Measurements from ENCODE around the gene ETS1. TPM values are rescaled to one million over a fixed set of nuclear protein-coding genes. Genes with fewer than 3 reads are reported as not detected.

The ETS1 gene
- total RNA-seq, 1 experiment from 2014 or later: 3.7 TPM

GRCh38 chr11:128603003-128603696, 15.8 kb upstream of the ETS1 start:
- no peak for TF ChIP-seq EZH2 (IDR thresholded peaks at IDR 0.05; ENCODE audit: borderline replicate concordance, low read depth, low read length, poor library complexity, severe bottlenecking)
- Histone ChIP-seq H3K9me3 (ENCODE audit: low read depth, low read length, poor library complexity, severe bottlenecking) (no peaks in the 10 kb centered on the region), H3K27me3 (replicated peaks; ENCODE audit: insufficient read depth, low read depth, low read length, poor library complexity) (peaks cover 76% of the 10 kb centered on the region), H3K36me3 (ENCODE audit: insufficient read depth, low read length, poor library complexity, severe bottlenecking) (no peaks in the 10 kb centered on the region), H3K27ac (ENCODE audit: low read depth, low read length, poor library complexity, severe bottlenecking) (no peak overlapping the region), H3K4me1 (ENCODE audit: insufficient read depth, low read length, poor library complexity, severe bottlenecking) (no peaks in the 10 kb centered on the region), H3K4me3 (ENCODE audit: low read depth, low read length, poor library complexity, severe bottlenecking) (no peak overlapping the region)
- intact Hi-C loops (cut with micrococcal nuclease; ENCODE audit: unreplicated experiment): no loop called here
- CTCF ChIA-PET: no interaction called here
- no peak for DNase-seq (ENCODE audit: low spot score)
- BruUV-seq (replicated peaks): no TSS peak
- POLR2A ChIA-PET (ENCODE audit: low non-redundant PET): no interaction called here

GRCh38 chr11:128599729-128600128, 12.4 kb upstream of the ETS1 start:
- no TSS peak for BruUV-seq (replicated peaks)
- CTCF ChIA-PET: no interaction called here
- POLR2A ChIA-PET (ENCODE audit: low non-redundant PET): no interaction called here
- Histone ChIP-seq H3K4me3 (ENCODE audit: low read depth, low read length, poor library complexity, severe bottlenecking) (no peak overlapping the region), H3K9me3 (ENCODE audit: low read depth, low read length, poor library complexity, severe bottlenecking) (no peaks in the 10 kb centered on the region), H3K36me3 (ENCODE audit: insufficient read depth, low read length, poor library complexity, severe bottlenecking) (no peaks in the 10 kb centered on the region), H3K27ac (ENCODE audit: low read depth, low read length, poor library complexity, severe bottlenecking) (no peak overlapping the region), H3K4me1 (ENCODE audit: insufficient read depth, low read length, poor library complexity, severe bottlenecking) (no peaks in the 10 kb centered on the region), H3K27me3 (replicated peaks; ENCODE audit: insufficient read depth, low read depth, low read length, poor library complexity) (peaks cover 76% of the 10 kb centered on the region)
- TF ChIP-seq, protein P1, sequence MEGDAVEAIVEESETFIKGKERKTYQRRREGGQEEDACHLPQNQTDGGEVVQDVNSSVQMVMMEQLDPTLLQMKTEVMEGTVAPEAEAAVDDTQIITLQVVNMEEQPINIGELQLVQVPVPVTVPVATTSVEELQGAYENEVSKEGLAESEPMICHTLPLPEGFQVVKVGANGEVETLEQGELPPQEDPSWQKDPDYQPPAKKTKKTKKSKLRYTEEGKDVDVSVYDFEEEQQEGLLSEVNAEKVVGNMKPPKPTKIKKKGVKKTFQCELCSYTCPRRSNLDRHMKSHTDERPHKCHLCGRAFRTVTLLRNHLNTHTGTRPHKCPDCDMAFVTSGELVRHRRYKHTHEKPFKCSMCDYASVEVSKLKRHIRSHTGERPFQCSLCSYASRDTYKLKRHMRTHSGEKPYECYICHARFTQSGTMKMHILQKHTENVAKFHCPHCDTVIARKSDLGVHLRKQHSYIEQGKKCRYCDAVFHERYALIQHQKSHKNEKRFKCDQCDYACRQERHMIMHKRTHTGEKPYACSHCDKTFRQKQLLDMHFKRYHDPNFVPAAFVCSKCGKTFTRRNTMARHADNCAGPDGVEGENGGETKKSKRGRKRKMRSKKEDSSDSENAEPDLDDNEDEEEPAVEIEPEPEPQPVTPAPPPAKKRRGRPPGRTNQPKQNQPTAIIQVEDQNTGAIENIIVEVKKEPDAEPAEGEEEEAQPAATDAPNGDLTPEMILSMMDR (conservative IDR thresholded peaks at IDR 0.05; ENCODE audit: low read depth, low read length): no peak
- TF ChIP-seq EZH2 (IDR thresholded peaks at IDR 0.05; ENCODE audit: borderline replicate concordance, low read depth, low read length, poor library complexity, severe bottlenecking): no peak
- intact Hi-C loops (cut with micrococcal nuclease; ENCODE audit: unreplicated experiment): no loop called here
- DNase-seq (ENCODE audit: low spot score): no peak

- no TSS peak for BruUV-seq (replicated peaks)
- no peak overlapping the region for H3K27ac ChIP-seq (ENCODE audit: low read depth, low read length, poor library complexity, severe bottlenecking)
- peaks cover 86% of the 10 kb centered on the region for H3K27me3 ChIP-seq (replicated peaks; ENCODE audit: insufficient read depth, low read depth, low read length, poor library complexity)
- H3K4me3 ChIP-seq (ENCODE audit: low read depth, low read length, poor library complexity, severe bottlenecking): no peak overlapping the region
- no peak for DNase-seq (ENCODE audit: low spot score)
- H3K36me3 ChIP-seq (ENCODE audit: insufficient read depth, low read length, poor library complexity, severe bottlenecking): no peaks in the 10 kb centered on the region
- intact Hi-C loops (cut with micrococcal nuclease; ENCODE audit: unreplicated experiment): no loop called here
- POLR2A ChIA-PET (ENCODE audit: low non-redundant PET): no interaction called here
- CTCF ChIA-PET: no interaction called here
- TF ChIP-seq EZH2 (IDR thresholded peaks at IDR 0.05; ENCODE audit: borderline replicate concordance, low read depth, low read length, poor library complexity, severe bottlenecking): no peak
- TF ChIP-seq, protein P1 (conservative IDR thresholded peaks at IDR 0.05; ENCODE audit: low read depth, low read length): no peak
- H3K9me3 ChIP-seq (ENCODE audit: low read depth, low read length, poor library complexity, severe bottlenecking): no peaks in the 10 kb centered on the region
- peaks cover 2% of the 10 kb centered on the region for H3K4me1 ChIP-seq (ENCODE audit: insufficient read depth, low read length, poor library complexity, severe bottlenecking)
These were observed 11.3 kb upstream of the ETS1 start for GRCh38 chr11:128598506-128599150.

All from A673 (cell line).